Breast epithelium (tissue), 4 donors: ENCODE measurements around the gene ACTN4. TPM values are rescaled to one million over a fixed set of nuclear protein-coding genes. Genes with fewer than 3 reads are reported as not detected.

ENCODE experiments used
- DNase-seq, 2 donors: peaks; one replicate each; pipeline ENCODE4 v3.0.0-alpha.2; 2019; ENCODE audit warnings: low spot score in 2 of 2
- H3K27ac ChIP-seq, 2 donors: fragments of 200-600 bp; sonication (generic) in 1 of 2; one replicate each; pipeline ENCODE4 v1.5.1; 2016 to 2019; ENCODE audit warnings: mild to moderate bottlenecking in 1 of 2
- H3K27me3 ChIP-seq, 2 donors: fragments of 200-600 bp; sonication (generic) in 1 of 2; one replicate each; pipeline versions ENCODE4 v1.5.1 to v1.6.0; 2017 to 2019; ENCODE audit warnings: control low read depth in 1 of 2, mild to moderate bottlenecking in 1 of 2
- H3K36me3 ChIP-seq: fragments of 200-600 bp; one replicate; pipeline ENCODE4 v1.5.1; 2019
- H3K4me1 ChIP-seq, 2 donors: fragments of 200-600 bp; sonication (generic); one replicate each; pipeline ENCODE4 v1.5.1; 2016 to 2019; ENCODE audit warnings: control low read depth in 1 of 2
- H3K4me3 ChIP-seq, 3 donors: fragments of 200-600 bp; sonication (generic); 1 replicate in 2 of 3; 2 replicates in 1 of 3; pipeline ENCODE4 v1.5.1; 2016 to 2019; ENCODE audit warnings: mild to moderate bottlenecking in 3 of 3, moderate library complexity in 2 of 3
- H3K9me3 ChIP-seq, 2 donors: fragments of 200-600 bp; sonication (generic) in 1 of 2; one replicate each; pipeline ENCODE4 v1.5.1; 2016 to 2019; ENCODE audit warnings: control low read depth in 1 of 2
- CTCF ChIP-seq, 3 donors: fragments of 450-650 bp; IDR thresholded peaks; one replicate each; pipeline ENCODE4 v1.5.1; 2016 to 2017; ENCODE audit warnings: antibody characterized with exemption in 3 of 3, mild to moderate bottlenecking in 3 of 3, moderate library complexity in 3 of 3
- POLR2A ChIP-seq: fragments of 450-650 bp; IDR thresholded peaks from one replicate; pipeline ENCODE4 v1.6.1; 2016; ENCODE audit warnings: antibody characterized with exemption, mild to moderate bottlenecking, moderate library complexity
- POLR2AphosphoS5 ChIP-seq, 3 donors: sonication (generic); formaldehyde crosslinking; IDR thresholded peaks; one replicate each; pipeline ENCODE4 v1.6.1; 2017; ENCODE audit warnings: antibody characterized with exemption in 3 of 3
- intact Hi-C: fragments of 100-400 bp; cut with DNase I; formaldehyde crosslinking; loops from one replicate; pipeline ENCODE4 v1.15.1; 2023; ENCODE audit warnings: low total_unique reads
- total RNA-seq, 3 donors: library from RNA; depleted of rRNA; stranded (reverse); fragments of >200 nt; gene quantifications; one replicate each; pipeline ENCODE4 v1.1.0, GENCODE V29; 2016

Gene ACTN4
- total RNA-seq, 3 donors from 2014 or later = 182 to 296 (median 269) TPM

- H3K9me3 ChIP-seq = no peaks in the 10 kb centered on the region
- TF ChIP-seq POLR2A = no peak
- TF ChIP-seq CTCF (IDR thresholded peaks at IDR 0.05) = no peak
- no peak for TF ChIP-seq POLR2AphosphoS5 (IDR thresholded peaks at IDR 0.05)
- no peaks in the 10 kb centered on the region for H3K36me3 ChIP-seq
- no peak for DNase-seq
- peaks cover 8 to 13% of the 10 kb centered on the region in 2 donors for H3K4me1 ChIP-seq
- intact Hi-C loops = no loop called here
- H3K4me3 ChIP-seq = no peak overlapping the region
- peak overlapping the region; percentile 63 to 86 for H3K27ac ChIP-seq
- no peaks in the 10 kb centered on the region for H3K27me3 ChIP-seq
These were observed 57.1 kb downstream of the ACTN4 start for GRCh38 chr19:38704488-38705026.

GRCh38 chr19:38705197-38706019, 58.0 kb downstream of the ACTN4 start:
- Histone ChIP-seq H3K27ac (peak overlapping the region; percentile 63 to 86), H3K4me1 (peaks cover 8 to 13% of the 10 kb centered on the region in 2 donors), H3K27me3 (no peaks in the 10 kb centered on the region), H3K36me3 (peaks cover 5% of the 10 kb centered on the region), H3K4me3 (no peak overlapping the region), H3K9me3 (no peaks in the 10 kb centered on the region)
- no peak for DNase-seq
- intact Hi-C loops = no loop called here
- TF ChIP-seq CTCF (IDR thresholded peaks at IDR 0.05) (no peak), POLR2A (no peak)

- H3K27ac ChIP-seq = peak overlapping the region; percentile 63 to 86
- H3K36me3 ChIP-seq = peaks cover 6% of the 10 kb centered on the region
- no peak overlapping the region for H3K4me3 ChIP-seq
- no peaks in the 10 kb centered on the region for H3K9me3 ChIP-seq
- H3K27me3 ChIP-seq = no peaks in the 10 kb centered on the region
- no peak for DNase-seq
- TF ChIP-seq POLR2AphosphoS5 (IDR thresholded peaks at IDR 0.05) = no peak
- no peak for TF ChIP-seq CTCF (IDR thresholded peaks at IDR 0.05)
- no peak for TF ChIP-seq POLR2A
- peaks cover 22 to 23% of the 10 kb centered on the region in 2 donors for H3K4me1 ChIP-seq
- intact Hi-C loops = no loop called here
These were observed 59.5 kb downstream of the ACTN4 start for GRCh38 chr19:38706792-38707511.

GRCh38 chr19:38707512-38708114, 60.2 kb downstream of the ACTN4 start:
- Histone ChIP-seq H3K4me1 (peaks cover 26 to 28% of the 10 kb centered on the region in 2 donors), H3K4me3 (no peak overlapping the region), H3K36me3 (peaks cover 6% of the 10 kb centered on the region), H3K27me3 (no peaks in the 10 kb centered on the region), H3K9me3 (no peaks in the 10 kb centered on the region), H3K27ac (peak overlapping the region; percentile 63 to 86)
- peak; percentile 85 to 87 for DNase-seq
- intact Hi-C loops = no loop called here
- TF ChIP-seq POLR2AphosphoS5 (IDR thresholded peaks at IDR 0.05) (peak in 2 of 3 donors; percentile 38 to 54), CTCF (IDR thresholded peaks at IDR 0.05) (no peak)
